IPS DF 4.7 (cell line): ENCODE results near the gene SCARB1.

Experiments used
- DNase-seq: peaks from one replicate; pipeline ENCODE4 v3.0.0-alpha.2; 2013; ENCODE audit warnings: low spot score; ENCODE audit errors: extremely low read depth

Gene SCARB1

GRCh38 chr12:124762791-124763593, 100.7 kb downstream of the SCARB1 start:
- DNase-seq, result no peak

- DNase-seq, result no peak
Measured at GRCh38 chr12:124762384-124762783, 101.3 kb downstream of the SCARB1 start.

GRCh38 chr12:124761871-124762270, 101.8 kb downstream of the SCARB1 start:
- no peak for DNase-seq

GRCh38 chr12:124761056-124761455, 102.6 kb downstream of the SCARB1 start:
- DNase-seq, result no peak

- no peak for DNase-seq
Measured at GRCh38 chr12:124760560-124760959, 103.1 kb downstream of the SCARB1 start.

- no peak for DNase-seq
Measured at GRCh38 chr12:124759841-124760503, 103.7 kb downstream of the SCARB1 start.

- no peak for DNase-seq
Measured at GRCh38 chr12:124758266-124759220, 105.1 kb downstream of the SCARB1 start.

- no peak for DNase-seq
Measured at GRCh38 chr12:124757329-124757728, 106.3 kb downstream of the SCARB1 start.

GRCh38 chr12:124756760-124757159, 106.9 kb downstream of the SCARB1 start:
- no peak for DNase-seq

- no peak for DNase-seq
Measured at GRCh38 chr12:124756166-124756565, 107.5 kb downstream of the SCARB1 start.

- DNase-seq, result no peak
Measured at GRCh38 chr12:124755801-124756148, 107.9 kb downstream of the SCARB1 start.

GRCh38 chr12:124754949-124755800, 108.5 kb downstream of the SCARB1 start:
- DNase-seq, result no peak

- DNase-seq, result no peak
Measured at GRCh38 chr12:124754491-124754890, 109.2 kb downstream of the SCARB1 start.

GRCh38 chr12:124753993-124754392, 109.7 kb downstream of the SCARB1 start:
- DNase-seq, result no peak

- no peak for DNase-seq
Measured at GRCh38 chr12:124753228-124753591, 110.5 kb downstream of the SCARB1 start.

GRCh38 chr12:124752437-124753227, 111.0 kb downstream of the SCARB1 start:
- no peak for DNase-seq

- no peak for DNase-seq
Measured at GRCh38 chr12:124751654-124752355, 111.9 kb downstream of the SCARB1 start.

- DNase-seq, result no peak
Measured at GRCh38 chr12:124750787-124751471, 112.7 kb downstream of the SCARB1 start.

GRCh38 chr12:124750149-124750656, 113.5 kb downstream of the SCARB1 start:
- DNase-seq, result no peak
